ENCODE data around the gene RHEB.

- TF ChIP-seq CTCF (IDR thresholded peaks at IDR 0.05; ENCODE audit: low read depth, low read length) (no peak), EZH2phosphoT487 (IDR thresholded peaks at IDR 0.05; ENCODE audit: low read depth) (no peak)
Observed at GRCh38 chr7:151427705-151428377, 91.9 kb downstream of the RHEB start.
